Stimulated activated naive CD8-positive, alpha-beta T cell treated with anti-CD3 and anti-CD28 coated beads, Interleukin-15, amount 100 ng/mL, for 72 hours (primary cell): ENCODE results near the gene PROM1.

Experiments
- ATAC-seq: fragments of 150-1000 bp; cut with Tn5 transposase; 2 replicates; pipeline ENCODE4 v1.10.0; 2021; ENCODE audit warnings: mild to moderate bottlenecking, moderate library complexity
- DNase-seq, 2 donors: peaks; one replicate each; pipeline ENCODE4 v3.0.0; 2021 to 2022
- H3K27ac Mint-ChIP-seq, 2 donors: one replicate each; pipeline ENCODE4 v1.8.0; 2022; ENCODE audit warnings: mild to moderate bottlenecking in 2 of 2, mixed read lengths in 2 of 2, moderate library complexity in 2 of 2
- H3K27me3 Mint-ChIP-seq: one replicate; pipeline ENCODE4 v1.8.0; 2022; ENCODE audit warnings: mixed read lengths
- H3K4me1 Mint-ChIP-seq: one replicate; pipeline ENCODE4 v1.8.0; 2022; ENCODE audit warnings: mild to moderate bottlenecking, mixed read lengths
- H3K4me3 Mint-ChIP-seq, 2 donors: one replicate each; pipeline ENCODE4 v1.8.0; 2022; ENCODE audit warnings: mild to moderate bottlenecking in 2 of 2, mixed read lengths in 2 of 2, moderate library complexity in 1 of 2
- H3K9me3 Mint-ChIP-seq, 2 donors: one replicate each; pipeline ENCODE4 v1.8.0; 2022; ENCODE audit warnings: mixed read lengths in 2 of 2

PROM1 gene

GRCh38 chr4:15944895-15945294, 138.9 kb downstream of the PROM1 start:
- ATAC-seq (no peak), DNase-seq (no peak)
- Mint-ChIP-seq H3K27ac (no peak overlapping the region), H3K27me3 (peaks cover 16% of the 10 kb centered on the region), H3K4me3 (no peak overlapping the region), H3K9me3 (no peaks in the 10 kb centered on the region), H3K4me1 (no peaks in the 10 kb centered on the region)

GRCh38 chr4:15942283-15942682, 141.5 kb downstream of the PROM1 start:
- Mint-ChIP-seq H3K9me3 (no peaks in the 10 kb centered on the region), H3K27ac (no peak overlapping the region), H3K27me3 (peaks cover 22% of the 10 kb centered on the region), H3K4me1 (peaks cover 6% of the 10 kb centered on the region), H3K4me3 (no peak overlapping the region)
- DNase-seq, result no peak
- no peak for ATAC-seq

- no peak within 1 kb of the TSS for H3K4me3 Mint-ChIP-seq
- peaks cover 15% of the 10 kb centered on the region for H3K27me3 Mint-ChIP-seq
Measured at GRCh38 chr4:15938640-15939039, 145.2 kb downstream of the PROM1 start, which contains the start of gene FGFBP1. TSS of gene FGFBP1 (minus strand) at chr4:15938740. CDS start at chr4:15936632, 2,108 bp downstream.

GRCh38 chr4:15938182-15938581, 145.6 kb downstream of the PROM1 start:
- no peak overlapping the region for H3K27ac Mint-ChIP-seq
- H3K4me3 Mint-ChIP-seq, result no peak overlapping the region
- ATAC-seq, result no peak

More at GRCh38 chr4:15938640-15939039, 145.2 kb downstream of the PROM1 start, which contains the start of gene FGFBP1:
- Mint-ChIP-seq H3K4me1 (peaks cover 12% of the 10 kb centered on the region), H3K9me3 (no peaks in the 10 kb centered on the region), H3K27ac (no peak within 1 kb of the TSS)
- no peak for DNase-seq
- ATAC-seq, result no peak

GRCh38 chr4:15936495-15936894, 147.3 kb downstream of the PROM1 start:
- Mint-ChIP-seq H3K9me3 (no peaks in the 10 kb centered on the region), H3K27ac (no peak overlapping the region), H3K4me1 (peaks cover 13% of the 10 kb centered on the region), H3K27me3 (peaks cover 22% of the 10 kb centered on the region), H3K4me3 (no peak overlapping the region)
- DNase-seq (no peak), ATAC-seq (no peak)

More at GRCh38 chr4:15938182-15938581, 145.6 kb downstream of the PROM1 start:
- H3K9me3 Mint-ChIP-seq, result no peaks in the 10 kb centered on the region
- H3K27me3 Mint-ChIP-seq, result peaks cover 15% of the 10 kb centered on the region
- DNase-seq, result no peak
- H3K4me1 Mint-ChIP-seq, result peaks cover 12% of the 10 kb centered on the region

- ATAC-seq (no peak), DNase-seq (no peak)
- Mint-ChIP-seq H3K9me3 (no peaks in the 10 kb centered on the region), H3K4me1 (peaks cover 20% of the 10 kb centered on the region), H3K27me3 (peaks cover 26% of the 10 kb centered on the region), H3K27ac (no peak overlapping the region), H3K4me3 (no peak overlapping the region)
Measured at GRCh38 chr4:15935504-15936402, 148.1 kb downstream of the PROM1 start.

- H3K9me3 Mint-ChIP-seq, result no peaks in the 10 kb centered on the region
- peaks cover 26% of the 10 kb centered on the region for H3K27me3 Mint-ChIP-seq
- DNase-seq (no peak), ATAC-seq (no peak)
- no peak overlapping the region for H3K4me3 Mint-ChIP-seq
- peaks cover 35% of the 10 kb centered on the region for H3K4me1 Mint-ChIP-seq
- H3K27ac Mint-ChIP-seq, result no peak overlapping the region
Measured at GRCh38 chr4:15934259-15934658, 149.6 kb downstream of the PROM1 start.

- DNase-seq, result no peak
- no peak for ATAC-seq
- H3K9me3 Mint-ChIP-seq, result no peaks in the 10 kb centered on the region
- no peak overlapping the region for H3K4me3 Mint-ChIP-seq
- H3K4me1 Mint-ChIP-seq, result peaks cover 29% of the 10 kb centered on the region
- H3K27ac Mint-ChIP-seq, result no peak overlapping the region
- peaks cover 19% of the 10 kb centered on the region for H3K27me3 Mint-ChIP-seq
Measured at GRCh38 chr4:15931451-15932210, 152.2 kb downstream of the PROM1 start.

GRCh38 chr4:15930314-15930713, 153.5 kb downstream of the PROM1 start:
- H3K4me3 Mint-ChIP-seq, result peak overlapping the region in 1 of 2 donors; percentile 27
- H3K4me1 Mint-ChIP-seq, result peaks cover 29% of the 10 kb centered on the region
- DNase-seq, result no peak
- ATAC-seq, result peak; percentile 27
- no peak overlapping the region for H3K27ac Mint-ChIP-seq
- peaks cover 19% of the 10 kb centered on the region for H3K27me3 Mint-ChIP-seq
- no peaks in the 10 kb centered on the region for H3K9me3 Mint-ChIP-seq

GRCh38 chr4:15929540-15929939, 154.3 kb downstream of the PROM1 start:
- no peak for DNase-seq

GRCh38 chr4:15928883-15929282, 154.9 kb downstream of the PROM1 start:
- no peak overlapping the region for H3K4me3 Mint-ChIP-seq
- no peak overlapping the region for H3K27ac Mint-ChIP-seq
- DNase-seq, result no peak
- peak; percentile 30 for ATAC-seq
- H3K27me3 Mint-ChIP-seq, result peaks cover 28% of the 10 kb centered on the region
- no peaks in the 10 kb centered on the region for H3K9me3 Mint-ChIP-seq
- peaks cover 29% of the 10 kb centered on the region for H3K4me1 Mint-ChIP-seq

More at GRCh38 chr4:15929540-15929939, 154.3 kb downstream of the PROM1 start:
- Mint-ChIP-seq H3K27me3 (peaks cover 22% of the 10 kb centered on the region), H3K4me1 (peaks cover 29% of the 10 kb centered on the region), H3K27ac (no peak overlapping the region), H3K9me3 (no peaks in the 10 kb centered on the region), H3K4me3 (peak overlapping the region in 1 of 2 donors; percentile 21)
- peak; percentile 70 for ATAC-seq

GRCh38 chr4:15926486-15926885, 157.3 kb downstream of the PROM1 start:
- no peak overlapping the region for H3K27ac Mint-ChIP-seq

GRCh38 chr4:15925830-15926229, 158.0 kb downstream of the PROM1 start:
- Mint-ChIP-seq H3K27me3 (peaks cover 23% of the 10 kb centered on the region), H3K4me3 (no peak overlapping the region), H3K9me3 (no peaks in the 10 kb centered on the region), H3K27ac (no peak overlapping the region), H3K4me1 (peaks cover 22% of the 10 kb centered on the region)
- ATAC-seq, result no peak
- DNase-seq, result no peak

More at GRCh38 chr4:15926486-15926885, 157.3 kb downstream of the PROM1 start:
- ATAC-seq (no peak), DNase-seq (no peak)
- H3K4me3 Mint-ChIP-seq, result no peak overlapping the region
- H3K4me1 Mint-ChIP-seq, result peaks cover 28% of the 10 kb centered on the region
- peaks cover 27% of the 10 kb centered on the region for H3K27me3 Mint-ChIP-seq
- H3K9me3 Mint-ChIP-seq, result no peaks in the 10 kb centered on the region

- ATAC-seq (no peak), DNase-seq (no peak)
- Mint-ChIP-seq H3K9me3 (no peaks in the 10 kb centered on the region), H3K4me1 (no peaks in the 10 kb centered on the region), H3K4me3 (no peak overlapping the region), H3K27me3 (peaks cover 38% of the 10 kb centered on the region), H3K27ac (no peak overlapping the region)
Measured at GRCh38 chr4:15921592-15921932, 162.3 kb downstream of the PROM1 start.

GRCh38 chr4:15920723-15921591, 162.9 kb downstream of the PROM1 start:
- peak; percentile 42 for ATAC-seq
- Mint-ChIP-seq H3K4me3 (no peak overlapping the region), H3K27ac (no peak overlapping the region), H3K4me1 (no peaks in the 10 kb centered on the region), H3K27me3 (peaks cover 38% of the 10 kb centered on the region), H3K9me3 (peaks cover 2 to 3% of the 10 kb centered on the region in 2 donors)
- DNase-seq, result no peak
